ENCODE results near the gene CAMK1D. TPM values are rescaled to one million over a fixed set of nuclear protein-coding genes. Genes with fewer than 3 reads are reported as not detected.

Gene CAMK1D
- total and polyA plus RNA-seq, 2 donors (not counting 3 experiments of a cell fraction or from before 2014, with no cell fraction given) = 0.37 to 4.2 TPM

DNA sequence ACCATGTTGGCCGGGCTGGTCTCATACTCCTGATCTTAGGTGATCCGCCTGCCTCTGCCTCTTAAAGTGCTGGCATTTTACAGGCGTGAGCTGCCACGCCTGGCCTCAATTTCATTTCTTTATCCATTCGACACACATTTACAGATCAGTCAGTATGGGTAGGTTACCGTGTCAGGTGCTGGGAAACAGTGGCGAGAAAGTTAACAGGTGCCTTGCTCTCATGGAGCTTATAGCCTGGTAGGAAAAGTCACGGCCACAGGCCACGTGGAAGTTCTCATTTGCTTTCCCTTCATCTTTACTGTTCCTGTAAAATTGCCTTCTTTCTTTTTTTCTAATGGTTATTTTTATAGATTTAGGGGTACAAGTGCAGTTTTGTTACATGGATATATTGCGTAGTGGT, 2.6 kb upstream of the CAMK1D start:
- Histone ChIP-seq H3K27ac (ENCODE audit: insufficient read depth, low read depth, low read length) (no peak overlapping the region), H3K4me3 (replicated peaks in 1 of 3; ENCODE audit: insufficient read depth in 1 of 3, low read depth in 1 of 3, low read length in 3 of 3) (no peak overlapping the region), H3K27me3 (ENCODE audit: control insufficient read depth in 2 of 2, insufficient read depth in 2 of 2, low read length in 2 of 2) (peaks cover 11 to 13% of the 10 kb centered on the region in 2 experiments), H3K36me3 (ENCODE audit: control insufficient read depth in 2 of 2, extremely low read depth in 1 of 2, insufficient read depth in 2 of 2, low read length in 2 of 2) (no peaks in the 10 kb centered on the region), H3K4me2 (ENCODE audit: insufficient read depth, low read length) (no peak overlapping the region), H4K20me1 (replicated peaks; ENCODE audit: control insufficient read depth, extremely low read depth, insufficient read depth, low read length) (no peaks in the 10 kb centered on the region), H3K9ac (replicated peaks; ENCODE audit: extremely low read depth, insufficient read depth, low read length) (no peak overlapping the region), H3K9me1 (replicated peaks; ENCODE audit: control insufficient read depth, extremely low read depth, insufficient read depth, low read length) (no peaks in the 10 kb centered on the region), H2AFZ (ENCODE audit: low read depth, low read length) (no peak overlapping the region), H3K79me2 (ENCODE audit: control insufficient read depth, insufficient read depth, low read length) (no peaks in the 10 kb centered on the region), H3K4me1 (ENCODE audit: control insufficient read depth, extremely low read depth, insufficient read depth, low read length) (peaks cover 6% of the 10 kb centered on the region), H3K9me3 (replicated peaks; ENCODE audit: control insufficient read depth, insufficient read depth, low read length) (no peaks in the 10 kb centered on the region)
- ChIA-PET POLR2A (interaction anchor here (0.6 kb wide), 1 partner anchor 1384 kb away, joined by 6 read pairs; no protein-coding TSS in a partner anchor), CTCF (interaction anchor here (0.8 to 2.4 kb wide), 4 partner anchors 82 to 728 kb away, joined by 3 to 11 read pairs (median 6); no protein-coding TSS in a partner anchor)
- intact Hi-C loops (cut with micrococcal nuclease) (loop anchor here (5.0 kb wide), 1 partner anchor 84 kb away; no protein-coding TSS in a partner anchor), dilution Hi-C loops (cut with MboI; ENCODE audit: extremely low pct_ligation_motif_present, low sequenced_read_pairs) (no loop called here)
- BruUV-seq (replicated peaks) = no TSS peak
- TF ChIP-seq MYC (IDR thresholded peaks at IDR 0.05; ENCODE audit: low read depth, low read length) (no peak), CTCF (IDR thresholded peaks at IDR 0.05; ENCODE audit: extremely low read depth in 1 of 2, insufficient read depth in 1 of 2, low read depth in 1 of 2, low read length in 2 of 2) (no peak), GATA2 (IDR thresholded peaks at IDR 0.05; ENCODE audit: insufficient read depth, insufficient read length, low read depth, low read length) (no peak), FOS (IDR thresholded peaks at IDR 0.05; ENCODE audit: borderline replicate concordance, insufficient read depth, low read length) (no peak), EZH2 (IDR thresholded peaks at IDR 0.05; ENCODE audit: borderline replicate concordance, low read depth, low read length, severe bottlenecking) (no peak)
- FAIRE-seq (no peak), DNase-seq (ENCODE audit: low read depth, low spot score) (no peak)

All from endothelial cell of umbilical vein (primary cell).